K562 (cell line): ENCODE data around the gene PEX7. TPM values are rescaled to one million over a fixed set of nuclear protein-coding genes. Genes with fewer than 3 reads are reported as not detected.

ENCODE experiments used
- SMARCC2 ChIP-seq: fragments of 450-650 bp; IDR thresholded peaks from 2 replicates; pipeline ENCODE4 v1.6.1; 2017; ENCODE audit warnings: antibody characterized with exemption, moderate library complexity, mild to moderate bottlenecking, low read depth
- polyA plus RNA-seq, 8 experiments: library from polyadenylated mRNA; depleted of rRNA in 4 of 8; stranded (reverse) in 5 of 8; unstranded in 3 of 8; fragments of >200 nt; fragmentation: Nextera tagmentation in 2 of 8; fragmentation: Illumina TruSeq in 1 of 8; extraction: Ambion mirVana in 2 of 8; extraction: Trizol in 1 of 8; gene quantifications; 2 replicates each; pipeline versions ENCODE4 v1.2.1 to v1.2.3, GENCODE V29; 2011 to 2014; ENCODE audit warnings: inconsistent platforms in 1 of 8, missing spikeins in 1 of 8
- total RNA-seq, 7 experiments: library from RNA; depleted of rRNA in 6 of 7; stranded (reverse); fragments of >200 nt in 6 of 7; fragmentation: Illumina TruSeq in 2 of 7; extraction: Trizol in 2 of 7; gene quantifications; 2 replicates each; pipeline versions ENCODE4 v1.2.1 to v1.2.3, GENCODE V29; 2011 to 2021; ENCODE audit warnings: low replicate concordance in 1 of 7
- TF ChIP-seq, protein P1 (sequence below): fragments of 450-650 bp; IDR thresholded peaks from 2 replicates; pipeline ENCODE4 v1.6.1; 2016; ENCODE audit warnings: mild to moderate bottlenecking, moderate library complexity
- TF ChIP-seq, protein P2 (sequence below), 3 experiments: fragments of 200-800 bp in 1 of 3; fragments of 250-450 bp in 1 of 3; fragments of 450-650 bp in 1 of 3; sonication (Bioruptor Pico) in 1 of 3; sonication (Bioruptor generic) in 1 of 3; formaldehyde crosslinking in 1 of 3; IDR thresholded peaks; 2 replicates each; pipeline versions ENCODE4 v1.6.1 to v1.8.0; 2016 to 2022; ENCODE audit warnings: mild to moderate bottlenecking in 2 of 3, missing genetic modification characterization in 2 of 3, missing compliant biosample characterization in 1 of 3, moderate library complexity in 1 of 3

The PEX7 gene
- total and polyA plus RNA-seq, 9 of the 15 experiments (the other 6 are each of a cell fraction or from before 2014, with no cell fraction given): 1.6 to 12.9 (median 9.1) TPM

DNA sequence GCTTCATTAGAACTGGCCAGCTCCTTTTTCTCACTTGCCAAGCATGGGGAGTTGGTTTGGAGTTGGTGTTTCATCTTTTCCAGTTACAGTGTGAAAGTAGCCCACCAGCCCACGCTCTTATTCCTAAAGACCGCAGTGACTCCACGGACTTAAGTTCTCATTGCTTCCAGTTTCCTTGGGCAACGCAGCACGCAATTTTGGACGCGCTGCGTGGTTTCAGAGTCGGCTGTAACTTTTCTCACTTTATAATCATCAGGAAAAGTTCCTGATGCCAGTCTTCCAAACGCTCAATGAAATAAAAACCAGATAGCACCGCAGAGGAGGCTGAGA, 381 bp upstream of the PEX7 start (continued):
- TF ChIP-seq, protein P1, sequence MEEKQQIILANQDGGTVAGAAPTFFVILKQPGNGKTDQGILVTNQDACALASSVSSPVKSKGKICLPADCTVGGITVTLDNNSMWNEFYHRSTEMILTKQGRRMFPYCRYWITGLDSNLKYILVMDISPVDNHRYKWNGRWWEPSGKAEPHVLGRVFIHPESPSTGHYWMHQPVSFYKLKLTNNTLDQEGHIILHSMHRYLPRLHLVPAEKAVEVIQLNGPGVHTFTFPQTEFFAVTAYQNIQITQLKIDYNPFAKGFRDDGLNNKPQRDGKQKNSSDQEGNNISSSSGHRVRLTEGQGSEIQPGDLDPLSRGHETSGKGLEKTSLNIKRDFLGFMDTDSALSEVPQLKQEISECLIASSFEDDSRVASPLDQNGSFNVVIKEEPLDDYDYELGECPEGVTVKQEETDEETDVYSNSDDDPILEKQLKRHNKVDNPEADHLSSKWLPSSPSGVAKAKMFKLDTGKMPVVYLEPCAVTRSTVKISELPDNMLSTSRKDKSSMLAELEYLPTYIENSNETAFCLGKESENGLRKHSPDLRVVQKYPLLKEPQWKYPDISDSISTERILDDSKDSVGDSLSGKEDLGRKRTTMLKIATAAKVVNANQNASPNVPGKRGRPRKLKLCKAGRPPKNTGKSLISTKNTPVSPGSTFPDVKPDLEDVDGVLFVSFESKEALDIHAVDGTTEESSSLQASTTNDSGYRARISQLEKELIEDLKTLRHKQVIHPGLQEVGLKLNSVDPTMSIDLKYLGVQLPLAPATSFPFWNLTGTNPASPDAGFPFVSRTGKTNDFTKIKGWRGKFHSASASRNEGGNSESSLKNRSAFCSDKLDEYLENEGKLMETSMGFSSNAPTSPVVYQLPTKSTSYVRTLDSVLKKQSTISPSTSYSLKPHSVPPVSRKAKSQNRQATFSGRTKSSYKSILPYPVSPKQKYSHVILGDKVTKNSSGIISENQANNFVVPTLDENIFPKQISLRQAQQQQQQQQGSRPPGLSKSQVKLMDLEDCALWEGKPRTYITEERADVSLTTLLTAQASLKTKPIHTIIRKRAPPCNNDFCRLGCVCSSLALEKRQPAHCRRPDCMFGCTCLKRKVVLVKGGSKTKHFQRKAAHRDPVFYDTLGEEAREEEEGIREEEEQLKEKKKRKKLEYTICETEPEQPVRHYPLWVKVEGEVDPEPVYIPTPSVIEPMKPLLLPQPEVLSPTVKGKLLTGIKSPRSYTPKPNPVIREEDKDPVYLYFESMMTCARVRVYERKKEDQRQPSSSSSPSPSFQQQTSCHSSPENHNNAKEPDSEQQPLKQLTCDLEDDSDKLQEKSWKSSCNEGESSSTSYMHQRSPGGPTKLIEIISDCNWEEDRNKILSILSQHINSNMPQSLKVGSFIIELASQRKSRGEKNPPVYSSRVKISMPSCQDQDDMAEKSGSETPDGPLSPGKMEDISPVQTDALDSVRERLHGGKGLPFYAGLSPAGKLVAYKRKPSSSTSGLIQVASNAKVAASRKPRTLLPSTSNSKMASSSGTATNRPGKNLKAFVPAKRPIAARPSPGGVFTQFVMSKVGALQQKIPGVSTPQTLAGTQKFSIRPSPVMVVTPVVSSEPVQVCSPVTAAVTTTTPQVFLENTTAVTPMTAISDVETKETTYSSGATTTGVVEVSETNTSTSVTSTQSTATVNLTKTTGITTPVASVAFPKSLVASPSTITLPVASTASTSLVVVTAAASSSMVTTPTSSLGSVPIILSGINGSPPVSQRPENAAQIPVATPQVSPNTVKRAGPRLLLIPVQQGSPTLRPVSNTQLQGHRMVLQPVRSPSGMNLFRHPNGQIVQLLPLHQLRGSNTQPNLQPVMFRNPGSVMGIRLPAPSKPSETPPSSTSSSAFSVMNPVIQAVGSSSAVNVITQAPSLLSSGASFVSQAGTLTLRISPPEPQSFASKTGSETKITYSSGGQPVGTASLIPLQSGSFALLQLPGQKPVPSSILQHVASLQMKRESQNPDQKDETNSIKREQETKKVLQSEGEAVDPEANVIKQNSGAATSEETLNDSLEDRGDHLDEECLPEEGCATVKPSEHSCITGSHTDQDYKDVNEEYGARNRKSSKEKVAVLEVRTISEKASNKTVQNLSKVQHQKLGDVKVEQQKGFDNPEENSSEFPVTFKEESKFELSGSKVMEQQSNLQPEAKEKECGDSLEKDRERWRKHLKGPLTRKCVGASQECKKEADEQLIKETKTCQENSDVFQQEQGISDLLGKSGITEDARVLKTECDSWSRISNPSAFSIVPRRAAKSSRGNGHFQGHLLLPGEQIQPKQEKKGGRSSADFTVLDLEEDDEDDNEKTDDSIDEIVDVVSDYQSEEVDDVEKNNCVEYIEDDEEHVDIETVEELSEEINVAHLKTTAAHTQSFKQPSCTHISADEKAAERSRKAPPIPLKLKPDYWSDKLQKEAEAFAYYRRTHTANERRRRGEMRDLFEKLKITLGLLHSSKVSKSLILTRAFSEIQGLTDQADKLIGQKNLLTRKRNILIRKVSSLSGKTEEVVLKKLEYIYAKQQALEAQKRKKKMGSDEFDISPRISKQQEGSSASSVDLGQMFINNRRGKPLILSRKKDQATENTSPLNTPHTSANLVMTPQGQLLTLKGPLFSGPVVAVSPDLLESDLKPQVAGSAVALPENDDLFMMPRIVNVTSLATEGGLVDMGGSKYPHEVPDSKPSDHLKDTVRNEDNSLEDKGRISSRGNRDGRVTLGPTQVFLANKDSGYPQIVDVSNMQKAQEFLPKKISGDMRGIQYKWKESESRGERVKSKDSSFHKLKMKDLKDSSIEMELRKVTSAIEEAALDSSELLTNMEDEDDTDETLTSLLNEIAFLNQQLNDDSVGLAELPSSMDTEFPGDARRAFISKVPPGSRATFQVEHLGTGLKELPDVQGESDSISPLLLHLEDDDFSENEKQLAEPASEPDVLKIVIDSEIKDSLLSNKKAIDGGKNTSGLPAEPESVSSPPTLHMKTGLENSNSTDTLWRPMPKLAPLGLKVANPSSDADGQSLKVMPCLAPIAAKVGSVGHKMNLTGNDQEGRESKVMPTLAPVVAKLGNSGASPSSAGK: peak; percentile 47
- TF ChIP-seq, protein P2, sequence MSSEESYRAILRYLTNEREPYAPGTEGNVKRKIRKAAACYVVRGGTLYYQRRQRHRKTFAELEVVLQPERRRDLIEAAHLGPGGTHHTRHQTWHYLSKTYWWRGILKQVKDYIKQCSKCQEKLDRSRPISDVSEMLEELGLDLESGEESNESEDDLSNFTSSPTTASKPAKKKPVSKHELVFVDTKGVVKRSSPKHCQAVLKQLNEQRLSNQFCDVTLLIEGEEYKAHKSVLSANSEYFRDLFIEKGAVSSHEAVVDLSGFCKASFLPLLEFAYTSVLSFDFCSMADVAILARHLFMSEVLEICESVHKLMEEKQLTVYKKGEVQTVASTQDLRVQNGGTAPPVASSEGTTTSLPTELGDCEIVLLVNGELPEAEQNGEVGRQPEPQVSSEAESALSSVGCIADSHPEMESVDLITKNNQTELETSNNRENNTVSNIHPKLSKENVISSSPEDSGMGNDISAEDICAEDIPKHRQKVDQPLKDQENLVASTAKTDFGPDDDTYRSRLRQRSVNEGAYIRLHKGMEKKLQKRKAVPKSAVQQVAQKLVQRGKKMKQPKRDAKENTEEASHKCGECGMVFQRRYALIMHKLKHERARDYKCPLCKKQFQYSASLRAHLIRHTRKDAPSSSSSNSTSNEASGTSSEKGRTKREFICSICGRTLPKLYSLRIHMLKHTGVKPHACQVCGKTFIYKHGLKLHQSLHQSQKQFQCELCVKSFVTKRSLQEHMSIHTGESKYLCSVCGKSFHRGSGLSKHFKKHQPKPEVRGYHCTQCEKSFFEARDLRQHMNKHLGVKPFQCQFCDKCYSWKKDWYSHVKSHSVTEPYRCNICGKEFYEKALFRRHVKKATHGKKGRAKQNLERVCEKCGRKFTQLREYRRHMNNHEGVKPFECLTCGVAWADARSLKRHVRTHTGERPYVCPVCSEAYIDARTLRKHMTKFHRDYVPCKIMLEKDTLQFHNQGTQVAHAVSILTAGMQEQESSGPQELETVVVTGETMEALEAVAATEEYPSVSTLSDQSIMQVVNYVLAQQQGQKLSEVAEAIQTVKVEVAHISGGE (CRISPR knock-in tag; IDR thresholded peaks at IDR 0.05): peak in 1 of 3 experiments; percentile 18; a peak in 2 of 6 replicates
- TF ChIP-seq SMARCC2: 0 out of 2 replicates have a peak, but pooled peaks have one; percentile 36
